Measurements from ENCODE around the gene POLRMT. TPM values are rescaled to one million over a fixed set of nuclear protein-coding genes. Genes with fewer than 3 reads are reported as not detected.

Gene POLRMT
- polyA plus RNA-seq, 1 of the 3 experiments (the other 2 are of a cell fraction), result 38.2 TPM

DNA sequence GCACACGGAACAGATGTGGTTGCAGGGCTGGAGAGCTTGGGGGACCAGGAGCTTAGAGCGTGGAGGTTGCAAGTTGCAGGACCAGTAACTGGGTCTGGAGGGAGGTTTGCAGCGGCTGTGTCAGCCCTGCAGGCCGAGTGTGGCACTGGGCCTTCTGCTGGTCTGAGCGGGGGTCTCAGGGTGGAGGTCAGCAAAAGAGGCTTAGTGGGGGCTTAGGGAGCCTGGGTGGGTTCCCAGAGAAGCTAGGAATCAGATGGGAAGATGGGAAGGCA lies 49.4 kb downstream of the POLRMT start:
- H3K27ac ChIP-seq (ENCODE audit: low read depth in 2 of 2, low read length in 1 of 2), result no peak overlapping the region
- H3K27me3 ChIP-seq (ENCODE audit: insufficient read depth), result no peaks in the 10 kb centered on the region
- peaks cover 16% of the 10 kb centered on the region for H3K79me2 ChIP-seq (ENCODE audit: insufficient read depth)
- peaks cover 52% of the 10 kb centered on the region for H4K20me1 ChIP-seq (ENCODE audit: insufficient read depth)
- peaks cover 20% of the 10 kb centered on the region for H3F3A ChIP-seq (replicated peaks; ENCODE audit: insufficient read depth)
- H2AFZ ChIP-seq (ENCODE audit: low read depth), result no peak overlapping the region
- POLR2A ChIA-PET, result no interaction called here
- TF ChIP-seq MAX (IDR thresholded peaks at IDR 0.05; ENCODE audit: low read depth) (no peak), TEAD4 (IDR thresholded peaks at IDR 0.05; ENCODE audit: borderline replicate concordance, insufficient read depth) (no peak), SMC3 (IDR thresholded peaks at IDR 0.05; ENCODE audit: low read depth, low read length) (no peak), SIN3A (IDR thresholded peaks at IDR 0.05; ENCODE audit: borderline replicate concordance, low read depth, low read length) (no peak), JUND (IDR thresholded peaks at IDR 0.05) (no peak), FOXM1 (IDR thresholded peaks at IDR 0.05; ENCODE audit: low read depth) (no peak), RXRA (IDR thresholded peaks at IDR 0.05; ENCODE audit: borderline replicate concordance, low read depth) (no peak), TCF12 (IDR thresholded peaks at IDR 0.05) (no peak), TAF1 (IDR thresholded peaks at IDR 0.05; ENCODE audit: borderline replicate concordance, low read depth, low read length) (no peak)
- TF ChIP-seq, protein P1, sequence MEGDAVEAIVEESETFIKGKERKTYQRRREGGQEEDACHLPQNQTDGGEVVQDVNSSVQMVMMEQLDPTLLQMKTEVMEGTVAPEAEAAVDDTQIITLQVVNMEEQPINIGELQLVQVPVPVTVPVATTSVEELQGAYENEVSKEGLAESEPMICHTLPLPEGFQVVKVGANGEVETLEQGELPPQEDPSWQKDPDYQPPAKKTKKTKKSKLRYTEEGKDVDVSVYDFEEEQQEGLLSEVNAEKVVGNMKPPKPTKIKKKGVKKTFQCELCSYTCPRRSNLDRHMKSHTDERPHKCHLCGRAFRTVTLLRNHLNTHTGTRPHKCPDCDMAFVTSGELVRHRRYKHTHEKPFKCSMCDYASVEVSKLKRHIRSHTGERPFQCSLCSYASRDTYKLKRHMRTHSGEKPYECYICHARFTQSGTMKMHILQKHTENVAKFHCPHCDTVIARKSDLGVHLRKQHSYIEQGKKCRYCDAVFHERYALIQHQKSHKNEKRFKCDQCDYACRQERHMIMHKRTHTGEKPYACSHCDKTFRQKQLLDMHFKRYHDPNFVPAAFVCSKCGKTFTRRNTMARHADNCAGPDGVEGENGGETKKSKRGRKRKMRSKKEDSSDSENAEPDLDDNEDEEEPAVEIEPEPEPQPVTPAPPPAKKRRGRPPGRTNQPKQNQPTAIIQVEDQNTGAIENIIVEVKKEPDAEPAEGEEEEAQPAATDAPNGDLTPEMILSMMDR (IDR thresholded peaks at IDR 0.05), result no peak
- H3K4me1 ChIP-seq (ENCODE audit: control insufficient read depth in 1 of 2, insufficient read depth in 2 of 2, low read depth in 1 of 2, low read length in 1 of 2), result peaks cover 4 to 12% of the 10 kb centered on the region in 2 experiments; a peak in 1 of 4 replicates
- no peak for DNase-seq
- H3K9ac ChIP-seq, result no peak overlapping the region
- H3K9me2 ChIP-seq, result no peaks in the 10 kb centered on the region
- H3K4me2 ChIP-seq, result no peak overlapping the region
- H3K4me3 ChIP-seq (ENCODE audit: low read depth in 2 of 2, low read length in 1 of 2), result no peak overlapping the region
- peaks cover 0 to 32% of the 10 kb centered on the region in 2 experiments for H3K36me3 ChIP-seq (replicated peaks in 1 of 2; ENCODE audit: control insufficient read depth in 1 of 2, insufficient read depth in 2 of 2, low read length in 1 of 2)
- WGBS (ENCODE audit: low lambda C conversion rate), result 93% methylated on average over 3 of the region's 5 CpGs
- H3K9me3 ChIP-seq, result no peaks in the 10 kb centered on the region
- CTCF ChIA-PET, result interaction anchor here (0.6 to 2.8 kb wide), 25 partner anchors 9 to 660 kb away, joined by 3 to 30 read pairs (median 5); partner anchors contain the start of genes BSG and CDC34

- CTCF ChIA-PET, result interaction anchor here (0.7 to 2.8 kb wide), 16 partner anchors 8 to 61 kb away, joined by 3 to 30 read pairs (median 6); partner anchors contain the start of gene BSG
- no peak for TF ChIP-seq MEF2A (IDR thresholded peaks at IDR 0.05; ENCODE audit: borderline replicate concordance, low read depth)
- no peak for TF ChIP-seq GATA2 (CRISPR knock-in tag; IDR thresholded peaks at IDR 0.05)
- TF ChIP-seq, protein P2, sequence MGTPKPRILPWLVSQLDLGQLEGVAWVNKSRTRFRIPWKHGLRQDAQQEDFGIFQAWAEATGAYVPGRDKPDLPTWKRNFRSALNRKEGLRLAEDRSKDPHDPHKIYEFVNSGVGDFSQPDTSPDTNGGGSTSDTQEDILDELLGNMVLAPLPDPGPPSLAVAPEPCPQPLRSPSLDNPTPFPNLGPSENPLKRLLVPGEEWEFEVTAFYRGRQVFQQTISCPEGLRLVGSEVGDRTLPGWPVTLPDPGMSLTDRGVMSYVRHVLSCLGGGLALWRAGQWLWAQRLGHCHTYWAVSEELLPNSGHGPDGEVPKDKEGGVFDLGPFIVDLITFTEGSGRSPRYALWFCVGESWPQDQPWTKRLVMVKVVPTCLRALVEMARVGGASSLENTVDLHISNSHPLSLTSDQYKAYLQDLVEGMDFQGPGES (IDR thresholded peaks at IDR 0.05; ENCODE audit: low read depth, low read length), result no peak
- no peak for TF ChIP-seq RXRA (IDR thresholded peaks at IDR 0.05; ENCODE audit: borderline replicate concordance, low read depth)
- TF ChIP-seq TAF1 (IDR thresholded peaks at IDR 0.05; ENCODE audit: borderline replicate concordance, low read depth, low read length), result no peak
- TF ChIP-seq TEAD4 (IDR thresholded peaks at IDR 0.05; ENCODE audit: borderline replicate concordance, insufficient read depth), result no peak
- TF ChIP-seq ZBTB33 (IDR thresholded peaks at IDR 0.05; ENCODE audit: borderline replicate concordance, low read depth), result no peak
- TF ChIP-seq, protein P3, sequence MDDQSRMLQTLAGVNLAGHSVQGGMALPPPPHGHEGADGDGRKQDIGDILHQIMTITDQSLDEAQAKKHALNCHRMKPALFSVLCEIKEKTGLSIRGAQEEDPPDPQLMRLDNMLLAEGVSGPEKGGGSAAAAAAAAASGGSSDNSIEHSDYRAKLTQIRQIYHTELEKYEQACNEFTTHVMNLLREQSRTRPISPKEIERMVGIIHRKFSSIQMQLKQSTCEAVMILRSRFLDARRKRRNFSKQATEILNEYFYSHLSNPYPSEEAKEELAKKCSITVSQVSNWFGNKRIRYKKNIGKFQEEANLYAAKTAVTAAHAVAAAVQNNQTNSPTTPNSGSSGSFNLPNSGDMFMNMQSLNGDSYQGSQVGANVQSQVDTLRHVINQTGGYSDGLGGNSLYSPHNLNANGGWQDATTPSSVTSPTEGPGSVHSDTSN (IDR thresholded peaks at IDR 0.05), result no peak
- TF ChIP-seq TCF12 (IDR thresholded peaks at IDR 0.05), result no peak
- TF ChIP-seq FOXJ3 (CRISPR knock-in tag; IDR thresholded peaks at IDR 0.05), result no peak
- TF ChIP-seq SIN3A (IDR thresholded peaks at IDR 0.05; ENCODE audit: borderline replicate concordance, low read depth, low read length), result no peak
- TF ChIP-seq USF2 (IDR thresholded peaks at IDR 0.05; ENCODE audit: borderline replicate concordance, low read depth, low read length), result no peak
- TF ChIP-seq FOSL2 (IDR thresholded peaks at IDR 0.05; ENCODE audit: borderline replicate concordance, low read depth), result no peak
- no peak for TF ChIP-seq RAD21 (IDR thresholded peaks at IDR 0.05; ENCODE audit: low read length)
- peaks cover 0 to 32% of the 10 kb centered on the region in 2 experiments for H3K36me3 ChIP-seq (replicated peaks in 1 of 2; ENCODE audit: control insufficient read depth in 1 of 2, insufficient read depth in 2 of 2, low read length in 1 of 2)
- H3K9ac ChIP-seq, result no peak overlapping the region
- H3F3A ChIP-seq (replicated peaks; ENCODE audit: insufficient read depth), result peaks cover 20% of the 10 kb centered on the region
- POLR2A ChIA-PET, result no interaction called here
- H3K27ac ChIP-seq (ENCODE audit: low read depth in 2 of 2, low read length in 1 of 2), result no peak overlapping the region; a peak in 1 of 4 replicates
- peaks cover 56% of the 10 kb centered on the region for H4K20me1 ChIP-seq (ENCODE audit: insufficient read depth)
- 92% methylated on average over 17 of the region's 27 CpGs for WGBS (ENCODE audit: low lambda C conversion rate)
- H2AFZ ChIP-seq (ENCODE audit: low read depth), result no peak overlapping the region
- peaks cover 22% of the 10 kb centered on the region for H3K79me2 ChIP-seq (ENCODE audit: insufficient read depth)
- no peak overlapping the region for H3K4me2 ChIP-seq
- no peaks in the 10 kb centered on the region for H3K9me2 ChIP-seq
- H3K4me1 ChIP-seq (ENCODE audit: control insufficient read depth in 1 of 2, insufficient read depth in 2 of 2, low read depth in 1 of 2, low read length in 1 of 2), result peaks cover 1 to 6% of the 10 kb centered on the region in 2 experiments; a peak in 1 of 4 replicates
- DNase-seq, result no peak
- no peak overlapping the region; a peak in 1 of 4 replicates for H3K4me3 ChIP-seq (ENCODE audit: low read depth in 2 of 2, low read length in 1 of 2)
- no peaks in the 10 kb centered on the region for H3K27me3 ChIP-seq (ENCODE audit: insufficient read depth)
- no peaks in the 10 kb centered on the region for H3K9me3 ChIP-seq
Measured at GRCh38 chr19:583198-583967, 50.0 kb downstream of the POLRMT start.

All from SK-N-SH (cell line).